ENCODE measurements around the gene MLLT3.

The MLLT3 gene

DNA sequence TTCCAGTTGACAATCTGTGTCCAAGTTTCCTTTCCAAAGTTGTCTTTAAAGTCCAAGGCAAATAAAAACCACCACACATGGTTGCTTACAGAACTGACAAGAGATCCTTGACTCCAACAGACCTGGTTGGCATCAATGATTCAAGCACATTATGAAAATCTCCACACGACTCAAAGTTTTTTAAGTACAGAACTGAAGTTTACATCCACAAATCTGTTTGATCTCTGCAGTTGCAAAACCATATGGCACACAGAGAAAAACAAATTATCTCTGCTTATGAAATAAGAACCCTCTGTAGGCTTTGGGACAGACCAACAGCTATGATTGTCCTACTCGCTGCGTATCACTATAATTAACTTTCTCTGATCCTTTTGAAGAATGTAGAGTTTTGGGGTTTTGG, 60.8 kb downstream of the MLLT3 start:
- Histone ChIP-seq H2AFZ (ENCODE audit: low read length) (no peak overlapping the region), H3K9me2 (replicated peaks; ENCODE audit: low read depth, low read length) (no peaks in the 10 kb centered on the region), H3K9ac (ENCODE audit: low read depth, low read length, poor library complexity, severe bottlenecking) (no peak overlapping the region), H4K20me1 (ENCODE audit: insufficient read depth, low read length, poor library complexity, severe bottlenecking) (peaks cover 19% of the 10 kb centered on the region), H3K27me3 (ENCODE audit: insufficient read depth, low read length, poor library complexity, severe bottlenecking) (no peaks in the 10 kb centered on the region), H3K9me3 (ENCODE audit: insufficient read depth, low read depth, low read length) (no peaks in the 10 kb centered on the region), H3K36me3 (ENCODE audit: insufficient read depth, low read length) (no peaks in the 10 kb centered on the region), H3K4me3 (ENCODE audit: low read length, poor library complexity, severe bottlenecking) (no peak overlapping the region), H3K4me2 (ENCODE audit: low read depth, low read length, poor library complexity, severe bottlenecking) (no peak overlapping the region), H3K4me1 (ENCODE audit: insufficient read depth, low read length, poor library complexity, severe bottlenecking) (peaks cover 21% of the 10 kb centered on the region), H3K79me2 (ENCODE audit: insufficient read depth, low read length) (peaks cover 92% of the 10 kb centered on the region), H3F3A (ENCODE audit: low read depth) (no peaks in the 10 kb centered on the region)
- TF ChIP-seq, protein P1, sequence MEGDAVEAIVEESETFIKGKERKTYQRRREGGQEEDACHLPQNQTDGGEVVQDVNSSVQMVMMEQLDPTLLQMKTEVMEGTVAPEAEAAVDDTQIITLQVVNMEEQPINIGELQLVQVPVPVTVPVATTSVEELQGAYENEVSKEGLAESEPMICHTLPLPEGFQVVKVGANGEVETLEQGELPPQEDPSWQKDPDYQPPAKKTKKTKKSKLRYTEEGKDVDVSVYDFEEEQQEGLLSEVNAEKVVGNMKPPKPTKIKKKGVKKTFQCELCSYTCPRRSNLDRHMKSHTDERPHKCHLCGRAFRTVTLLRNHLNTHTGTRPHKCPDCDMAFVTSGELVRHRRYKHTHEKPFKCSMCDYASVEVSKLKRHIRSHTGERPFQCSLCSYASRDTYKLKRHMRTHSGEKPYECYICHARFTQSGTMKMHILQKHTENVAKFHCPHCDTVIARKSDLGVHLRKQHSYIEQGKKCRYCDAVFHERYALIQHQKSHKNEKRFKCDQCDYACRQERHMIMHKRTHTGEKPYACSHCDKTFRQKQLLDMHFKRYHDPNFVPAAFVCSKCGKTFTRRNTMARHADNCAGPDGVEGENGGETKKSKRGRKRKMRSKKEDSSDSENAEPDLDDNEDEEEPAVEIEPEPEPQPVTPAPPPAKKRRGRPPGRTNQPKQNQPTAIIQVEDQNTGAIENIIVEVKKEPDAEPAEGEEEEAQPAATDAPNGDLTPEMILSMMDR (conservative IDR thresholded peaks at IDR 0.05; ENCODE audit: low read length): no peak
- no peak for TF ChIP-seq EZH2phosphoT487 (IDR thresholded peaks at IDR 0.05; ENCODE audit: borderline replicate concordance)

DNA sequence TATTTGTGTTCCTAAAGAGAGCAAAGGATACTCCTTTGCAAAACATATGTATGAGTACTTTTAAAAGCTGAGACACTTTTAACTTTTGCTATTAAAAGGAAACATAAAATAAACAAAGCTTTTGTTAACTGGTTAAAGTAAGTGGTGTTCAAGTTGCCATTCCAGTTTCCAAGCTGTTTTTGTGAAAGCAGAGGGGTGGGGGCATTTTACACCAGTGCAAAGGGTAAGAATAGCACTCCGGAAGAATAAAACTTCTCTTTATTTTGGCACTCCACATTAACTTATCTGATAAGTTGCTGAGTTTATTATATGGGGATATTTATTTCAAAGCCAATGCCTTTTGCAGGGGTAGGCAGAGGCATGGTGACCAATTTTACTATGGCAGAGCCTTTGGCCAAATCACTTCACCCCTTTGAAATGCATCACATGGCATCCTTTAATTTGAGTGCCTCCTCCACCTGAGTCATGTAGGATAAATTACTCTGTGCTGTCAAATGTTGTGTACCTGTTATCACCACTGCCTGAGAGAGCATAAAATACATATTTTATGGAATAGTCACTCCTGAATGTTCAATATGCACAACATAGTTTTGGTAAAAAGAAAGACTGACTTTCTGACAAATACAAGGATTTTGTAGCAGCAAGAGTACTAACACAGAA, 62.9 kb downstream of the MLLT3 start:
- no peaks in the 10 kb centered on the region for H3F3A ChIP-seq (ENCODE audit: low read depth)
- peaks cover 37% of the 10 kb centered on the region for H3K4me1 ChIP-seq (ENCODE audit: insufficient read depth, low read length, poor library complexity, severe bottlenecking)
- H3K79me2 ChIP-seq (ENCODE audit: insufficient read depth, low read length): peaks cover 91% of the 10 kb centered on the region
- H3K4me3 ChIP-seq (ENCODE audit: low read length, poor library complexity, severe bottlenecking): no peak overlapping the region
- no peak overlapping the region for H2AFZ ChIP-seq (ENCODE audit: low read length)
- H3K9me3 ChIP-seq (ENCODE audit: insufficient read depth, low read depth, low read length): no peaks in the 10 kb centered on the region
- no peak overlapping the region for H3K9ac ChIP-seq (ENCODE audit: low read depth, low read length, poor library complexity, severe bottlenecking)
- peaks cover 22% of the 10 kb centered on the region for H4K20me1 ChIP-seq (ENCODE audit: insufficient read depth, low read length, poor library complexity, severe bottlenecking)
- no peak for TF ChIP-seq EZH2phosphoT487 (IDR thresholded peaks at IDR 0.05; ENCODE audit: borderline replicate concordance)
- TF ChIP-seq, protein P1 (conservative IDR thresholded peaks at IDR 0.05; ENCODE audit: low read length): no peak
- no peaks in the 10 kb centered on the region for H3K27me3 ChIP-seq (ENCODE audit: insufficient read depth, low read length, poor library complexity, severe bottlenecking)
- H3K9me2 ChIP-seq (replicated peaks; ENCODE audit: low read depth, low read length): no peaks in the 10 kb centered on the region
- H3K4me2 ChIP-seq (ENCODE audit: low read depth, low read length, poor library complexity, severe bottlenecking): no peak overlapping the region
- H3K36me3 ChIP-seq (ENCODE audit: insufficient read depth, low read length): no peaks in the 10 kb centered on the region

DNA sequence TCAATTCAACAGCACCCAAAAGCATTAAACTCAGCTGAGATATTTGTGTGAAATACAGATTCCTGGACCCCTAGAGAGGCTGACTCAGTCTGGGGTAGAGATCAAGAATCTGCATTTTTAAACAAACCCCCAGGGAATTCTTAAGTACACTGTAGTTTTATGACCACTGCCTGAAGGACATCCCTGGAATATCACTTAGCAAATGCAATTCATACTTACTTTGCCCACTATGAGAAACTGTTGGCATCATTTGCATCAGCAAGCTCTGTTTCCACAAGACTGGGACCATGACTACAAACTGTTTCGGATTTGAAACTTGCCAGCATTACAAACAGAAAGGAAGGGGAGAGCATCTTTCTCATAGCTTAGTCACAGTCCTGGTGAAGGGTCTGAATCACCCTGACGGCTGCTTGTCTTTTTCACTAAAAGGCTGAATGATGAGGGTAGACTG, 63.7 kb downstream of the MLLT3 start:
- H3K79me2 ChIP-seq (ENCODE audit: insufficient read depth, low read length): peaks cover 89% of the 10 kb centered on the region
- TF ChIP-seq, protein P1 (conservative IDR thresholded peaks at IDR 0.05; ENCODE audit: low read length): no peak
- TF ChIP-seq EZH2phosphoT487 (IDR thresholded peaks at IDR 0.05; ENCODE audit: borderline replicate concordance): no peak
- no peaks in the 10 kb centered on the region for H3K9me2 ChIP-seq (replicated peaks; ENCODE audit: low read depth, low read length)
- H3K36me3 ChIP-seq (ENCODE audit: insufficient read depth, low read length): no peaks in the 10 kb centered on the region
- peaks cover 44% of the 10 kb centered on the region for H3K4me1 ChIP-seq (ENCODE audit: insufficient read depth, low read length, poor library complexity, severe bottlenecking)
- no peak overlapping the region for H2AFZ ChIP-seq (ENCODE audit: low read length)
- H3K9me3 ChIP-seq (ENCODE audit: insufficient read depth, low read depth, low read length): no peaks in the 10 kb centered on the region
- peak overlapping the region; percentile 33 for H3K4me2 ChIP-seq (ENCODE audit: low read depth, low read length, poor library complexity, severe bottlenecking)
- H3K9ac ChIP-seq (ENCODE audit: low read depth, low read length, poor library complexity, severe bottlenecking): no peak overlapping the region
- peaks cover 29% of the 10 kb centered on the region for H4K20me1 ChIP-seq (ENCODE audit: insufficient read depth, low read length, poor library complexity, severe bottlenecking)
- no peaks in the 10 kb centered on the region for H3F3A ChIP-seq (ENCODE audit: low read depth)
- no peaks in the 10 kb centered on the region for H3K27me3 ChIP-seq (ENCODE audit: insufficient read depth, low read length, poor library complexity, severe bottlenecking)
- H3K4me3 ChIP-seq (ENCODE audit: low read length, poor library complexity, severe bottlenecking): no peak overlapping the region

Data from Loucy (cell line).